ENCODE data around the gene FAM124A.

FAM124A gene

GRCh38 chr13:51243227-51243626, 21.0 kb downstream of the FAM124A start:
- DNase-seq: no peak

DNA sequence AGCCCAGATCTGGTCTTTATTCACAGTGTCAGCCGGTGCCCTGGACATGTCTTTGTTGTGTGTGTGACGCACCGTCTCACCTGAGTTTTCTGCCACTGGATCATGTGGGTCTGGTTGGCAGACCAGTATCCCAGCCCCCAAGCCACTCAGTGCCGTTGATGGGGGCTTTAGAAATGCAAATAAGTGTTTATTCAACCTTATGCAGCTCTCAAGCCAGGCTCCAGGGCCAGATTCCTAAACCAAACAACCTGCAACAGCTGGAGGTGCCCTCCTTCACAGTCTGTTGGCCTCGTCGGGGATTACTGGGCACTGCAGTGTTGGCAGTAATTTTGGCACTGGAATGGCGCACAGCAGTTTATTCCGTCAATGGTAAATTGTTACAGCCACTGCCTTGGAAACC, 21.6 kb downstream of the FAM124A start:
- no peak for DNase-seq

DNA sequence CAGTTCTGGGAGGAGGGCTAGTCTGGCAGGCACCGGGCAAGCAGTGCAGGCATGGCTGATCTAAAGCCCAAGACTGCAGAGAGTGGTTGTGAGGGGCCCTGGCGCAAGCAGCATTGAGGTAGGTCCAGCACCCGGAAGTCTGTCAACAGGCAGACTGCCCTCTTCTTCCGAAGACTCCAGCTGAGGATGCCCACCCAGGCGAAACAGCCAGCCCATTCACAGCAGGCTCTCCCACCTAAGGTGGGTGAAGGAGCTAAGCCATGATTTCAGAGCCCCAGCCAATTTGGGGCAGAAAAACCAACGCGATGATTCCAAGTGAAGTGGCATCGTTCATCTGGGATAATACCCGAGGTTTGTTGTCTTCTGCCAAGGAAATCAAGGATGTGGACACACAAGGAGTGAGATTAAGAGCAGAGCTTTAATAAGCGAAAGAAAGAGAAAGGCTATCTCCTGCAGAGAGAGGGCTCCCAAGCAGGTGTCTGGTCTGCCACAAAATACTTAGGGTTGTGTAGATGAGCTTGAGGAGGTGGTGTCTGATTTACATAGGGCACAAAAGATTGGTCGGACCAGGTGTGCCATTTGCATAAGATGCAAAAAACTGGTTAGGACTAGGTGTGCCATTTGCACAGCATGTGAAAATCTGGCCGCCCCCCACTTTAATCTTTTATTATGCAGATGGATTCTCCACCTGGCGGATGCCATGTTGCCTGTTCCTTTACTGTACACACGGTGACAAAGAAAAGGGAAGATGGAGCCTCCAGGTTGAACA, 22.6 kb downstream of the FAM124A start:
- no peak for DNase-seq

GRCh38 chr13:51245583-51245982, 23.4 kb downstream of the FAM124A start:
- DNase-seq: no peak

GRCh38 chr13:51246025-51246417, 23.8 kb downstream of the FAM124A start:
- DNase-seq: no peak

GRCh38 chr13:51246418-51247277, 24.4 kb downstream of the FAM124A start:
- DNase-seq: no peak

DNA sequence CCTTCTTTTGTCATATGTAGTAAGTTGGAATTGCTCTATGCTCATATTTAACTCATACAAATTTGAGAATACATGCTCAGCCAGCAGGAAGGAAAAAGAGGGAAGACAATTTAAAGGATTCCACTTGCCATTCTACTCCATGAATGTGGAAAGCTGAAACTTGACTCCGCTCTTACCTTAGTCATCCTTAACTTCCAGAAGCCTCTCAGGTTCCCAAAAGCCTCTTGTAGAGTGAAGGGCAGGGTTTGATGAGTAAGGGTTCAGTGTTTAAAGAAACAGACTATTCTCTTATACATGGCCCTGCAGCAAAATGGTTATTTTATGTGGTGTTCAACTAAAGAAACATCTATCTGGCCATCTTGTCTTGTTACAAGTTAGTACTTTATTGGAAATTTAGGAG, 27.1 kb downstream of the FAM124A start:
- DNase-seq: no peak

DNA sequence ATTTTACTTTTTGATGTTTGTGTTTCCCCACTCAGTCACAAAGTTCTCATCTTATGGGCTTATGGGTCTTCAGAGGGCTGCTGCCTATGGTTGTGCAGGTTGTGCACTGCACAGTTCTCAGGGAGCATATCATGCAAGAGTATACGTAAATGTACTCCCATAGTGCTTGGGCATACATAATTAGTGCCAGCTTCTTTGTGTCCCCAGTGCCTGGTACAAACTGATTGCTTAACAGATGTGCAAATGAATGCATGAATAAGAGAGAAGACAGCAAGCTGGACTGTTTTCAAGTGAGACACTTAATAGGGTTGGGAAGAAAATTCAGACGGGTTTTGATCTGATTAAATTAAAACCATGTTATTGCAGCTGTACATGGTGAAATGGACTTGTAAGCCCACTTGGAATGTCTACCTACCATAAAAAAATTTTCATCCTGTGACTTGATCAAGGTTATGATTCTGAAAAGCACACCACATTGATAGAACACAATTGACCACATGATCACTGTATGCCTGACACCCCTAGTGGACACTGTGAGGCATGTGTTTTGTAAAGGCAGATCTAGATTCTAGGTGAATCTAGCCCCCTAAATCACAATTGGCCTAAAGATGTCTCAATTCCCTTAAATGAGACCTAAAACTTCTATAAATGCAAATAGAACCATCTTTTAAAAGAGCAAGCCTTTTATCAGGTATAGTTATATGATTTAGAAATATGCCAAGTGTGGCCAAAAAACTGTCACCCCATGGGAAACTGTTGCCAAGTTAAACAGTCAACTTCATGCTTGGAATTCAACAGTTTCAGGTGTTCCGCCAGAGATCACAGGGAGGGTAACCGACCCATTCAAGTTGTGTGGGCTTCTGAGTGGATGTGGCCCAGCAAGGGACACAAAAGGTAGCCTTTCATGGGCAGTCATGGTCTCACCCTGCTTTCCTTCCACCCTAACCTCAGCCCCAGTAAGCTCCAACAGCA, 27.9 kb downstream of the FAM124A start:
- no peak for DNase-seq

DNA sequence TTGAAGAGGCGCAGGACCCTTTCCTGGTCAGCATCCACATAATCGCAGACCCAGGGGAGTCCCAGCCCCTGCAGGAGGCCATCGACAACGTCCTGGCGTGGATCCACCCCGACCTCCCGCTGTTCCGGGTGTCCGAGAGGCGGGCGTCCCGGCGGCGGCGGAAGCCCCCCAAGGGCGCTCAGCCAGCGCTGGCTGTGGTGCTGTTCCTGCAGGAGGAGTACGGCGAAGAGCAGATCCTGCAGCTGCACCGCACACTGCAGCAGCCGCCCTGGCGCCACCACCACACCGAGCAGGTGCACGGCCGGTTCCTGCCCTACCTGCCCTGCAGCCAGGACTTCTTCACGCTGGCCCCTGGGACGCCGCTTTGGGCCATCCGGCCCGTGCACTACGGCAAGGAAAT, 29.3 kb downstream of the FAM124A start:
- DNase-seq: no peak

DNA sequence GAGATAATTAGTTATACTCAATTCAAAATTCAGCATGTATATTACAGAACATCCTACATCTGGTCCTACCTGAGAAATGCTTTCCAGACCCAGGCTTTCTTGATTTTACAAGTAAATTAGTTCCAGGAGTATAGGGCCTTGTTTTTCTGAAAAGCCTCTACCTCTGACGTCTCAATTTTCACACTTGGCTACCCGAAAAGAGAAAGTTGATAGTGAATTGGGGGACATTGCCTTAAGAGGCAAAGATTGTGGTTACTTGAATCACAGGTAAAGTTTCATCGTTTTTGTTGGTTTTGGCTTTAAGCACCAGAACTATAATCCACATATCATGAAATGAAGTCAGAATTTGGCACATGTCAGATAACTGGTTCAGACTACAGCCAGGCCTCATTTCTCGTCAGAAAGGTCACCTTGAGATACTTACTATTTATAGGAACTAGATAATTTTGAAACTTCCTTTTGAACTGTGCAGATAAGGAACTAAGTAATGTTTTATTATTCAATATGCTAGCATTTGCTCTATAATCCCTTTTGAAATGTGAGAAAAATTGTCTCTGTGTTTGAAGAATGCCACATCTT, 30.8 kb downstream of the FAM124A start:
- no peak for DNase-seq

- DNase-seq: no peak
Measured at GRCh38 chr13:51255556-51255955, 33.4 kb downstream of the FAM124A start.

DNA sequence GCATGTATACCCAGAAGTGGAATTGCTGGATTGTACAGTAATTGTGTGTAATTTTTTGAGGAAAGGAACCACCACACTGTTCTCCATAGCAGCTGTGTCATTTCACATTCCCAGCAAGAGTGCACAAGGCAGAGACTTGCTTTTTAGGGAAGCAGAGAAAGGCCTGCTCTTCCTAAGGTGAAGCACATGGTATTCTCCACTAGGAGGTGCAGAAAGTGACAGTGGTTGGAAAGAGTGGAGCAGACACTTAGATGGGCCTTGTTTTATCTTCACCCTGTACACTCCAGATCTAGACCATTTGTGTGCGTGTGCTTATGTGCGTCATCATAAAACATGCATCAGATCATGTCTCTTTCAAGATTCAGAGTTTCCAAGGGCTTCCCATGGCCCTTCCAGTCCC, 35.0 kb downstream of the FAM124A start:
- DNase-seq: no peak

GRCh38 chr13:51258612-51259548, 36.7 kb downstream of the FAM124A start:
- DNase-seq: no peak

- DNase-seq: no peak
Measured at GRCh38 chr13:51260154-51260553, 38.0 kb downstream of the FAM124A start.

DNA sequence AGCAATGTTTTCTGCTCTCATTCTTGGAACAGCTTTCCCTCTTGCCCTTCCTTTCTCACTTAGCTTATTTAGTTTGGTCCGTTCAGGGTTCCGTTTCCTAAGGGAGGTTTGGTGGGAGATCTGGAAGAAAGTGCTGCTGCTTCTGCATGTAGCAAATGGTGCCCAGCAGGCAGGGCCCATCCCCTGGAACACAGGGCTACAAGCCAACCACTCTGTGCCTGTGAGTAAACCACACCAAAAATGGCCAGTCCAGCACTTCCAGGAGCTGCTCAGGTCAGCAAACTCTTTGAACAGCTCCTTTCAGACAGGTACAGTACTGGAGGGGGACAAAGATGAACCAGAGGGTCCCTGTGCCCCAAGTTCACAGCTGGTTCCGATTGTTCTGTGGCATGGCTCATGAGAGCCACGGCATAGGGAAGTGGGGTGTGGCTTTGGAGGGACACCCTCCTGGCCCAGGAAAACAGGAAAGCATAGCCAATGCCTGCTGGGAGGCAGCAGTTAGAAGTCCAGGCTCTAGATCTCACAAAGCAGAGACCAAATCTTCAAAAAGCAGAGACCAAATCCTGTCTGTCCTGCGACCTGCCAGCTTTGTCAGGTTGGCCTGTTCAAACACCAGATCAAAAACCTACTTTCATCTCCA, 39.5 kb downstream of the FAM124A start:
- DNase-seq: no peak

GRCh38 chr13:51262501-51263211, 40.5 kb downstream of the FAM124A start:
- DNase-seq: no peak

GRCh38 chr13:51266642-51267041, 44.4 kb downstream of the FAM124A start:
- no peak for DNase-seq

- no peak for DNase-seq
Measured at GRCh38 chr13:51267622-51268021, 45.4 kb downstream of the FAM124A start.

- DNase-seq: peak; percentile 69
Measured at GRCh38 chr13:51269039-51269438, 46.8 kb downstream of the FAM124A start.

Data from fibroblast of skin of scalp (primary cell).